Measurements from ENCODE around the gene OR2A14.
"Not testable (repeated sequence)": the region's sequence is repeated elsewhere in the genome, so short reads cannot be mapped to it uniquely, and the experiment has no call there.

OR2A14 gene

DNA sequence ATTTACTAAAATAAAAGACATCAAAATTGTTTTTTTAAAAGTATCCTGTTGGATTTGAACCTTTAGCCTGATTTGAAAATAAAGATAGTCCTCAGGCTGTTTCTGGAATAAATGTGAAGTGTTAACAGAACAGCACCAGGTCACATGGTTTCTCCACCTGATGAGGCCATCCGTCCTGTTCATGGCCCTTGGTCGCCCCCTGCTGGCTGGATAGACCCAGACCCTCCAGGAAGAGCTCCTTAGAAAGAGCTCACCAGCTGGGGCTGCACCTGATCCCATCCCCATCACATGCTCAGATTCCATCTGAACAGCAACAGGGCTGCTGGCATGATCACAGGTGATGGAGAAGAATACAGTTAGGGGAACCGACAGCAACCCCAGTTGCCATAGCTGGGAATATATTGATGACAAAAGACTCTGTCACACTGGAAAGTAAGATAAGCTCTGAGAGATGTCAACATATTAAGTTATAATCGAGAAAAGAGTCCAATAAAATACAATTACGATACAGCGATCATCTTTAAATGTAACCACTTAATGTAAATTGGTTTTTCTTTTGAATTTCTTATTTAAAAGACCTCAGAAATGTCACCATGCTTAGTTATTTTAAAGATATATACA, 4.8 kb downstream of the OR2A14 start:
- peak; percentile 35 for DNase-seq (ENCODE audit: low read depth)
- TF ChIP-seq, protein P1, sequence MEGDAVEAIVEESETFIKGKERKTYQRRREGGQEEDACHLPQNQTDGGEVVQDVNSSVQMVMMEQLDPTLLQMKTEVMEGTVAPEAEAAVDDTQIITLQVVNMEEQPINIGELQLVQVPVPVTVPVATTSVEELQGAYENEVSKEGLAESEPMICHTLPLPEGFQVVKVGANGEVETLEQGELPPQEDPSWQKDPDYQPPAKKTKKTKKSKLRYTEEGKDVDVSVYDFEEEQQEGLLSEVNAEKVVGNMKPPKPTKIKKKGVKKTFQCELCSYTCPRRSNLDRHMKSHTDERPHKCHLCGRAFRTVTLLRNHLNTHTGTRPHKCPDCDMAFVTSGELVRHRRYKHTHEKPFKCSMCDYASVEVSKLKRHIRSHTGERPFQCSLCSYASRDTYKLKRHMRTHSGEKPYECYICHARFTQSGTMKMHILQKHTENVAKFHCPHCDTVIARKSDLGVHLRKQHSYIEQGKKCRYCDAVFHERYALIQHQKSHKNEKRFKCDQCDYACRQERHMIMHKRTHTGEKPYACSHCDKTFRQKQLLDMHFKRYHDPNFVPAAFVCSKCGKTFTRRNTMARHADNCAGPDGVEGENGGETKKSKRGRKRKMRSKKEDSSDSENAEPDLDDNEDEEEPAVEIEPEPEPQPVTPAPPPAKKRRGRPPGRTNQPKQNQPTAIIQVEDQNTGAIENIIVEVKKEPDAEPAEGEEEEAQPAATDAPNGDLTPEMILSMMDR (conservative IDR thresholded peaks at IDR 0.05; ENCODE audit: low read depth, low read length), result peak; percentile 91
- no peak overlapping the region for H3K4me3 ChIP-seq (ENCODE audit: low read length)

DNA sequence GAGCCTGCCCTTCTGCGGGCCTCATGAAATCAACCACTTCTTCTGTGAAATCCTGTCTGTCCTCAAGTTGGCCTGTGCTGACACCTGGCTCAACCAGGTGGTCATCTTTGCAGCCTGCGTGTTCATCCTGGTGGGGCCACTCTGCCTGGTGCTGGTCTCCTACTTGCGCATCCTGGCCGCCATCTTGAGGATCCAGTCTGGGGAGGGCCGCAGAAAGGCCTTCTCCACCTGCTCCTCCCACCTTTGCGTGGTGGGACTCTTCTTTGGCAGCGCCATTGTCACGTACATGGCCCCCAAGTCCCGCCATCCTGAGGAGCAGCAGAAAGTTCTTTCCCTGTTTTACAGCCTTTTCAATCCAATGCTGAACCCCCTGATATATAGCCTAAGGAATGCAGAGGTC, 6.6 kb downstream of the OR2A14 start:
- not testable (repeated sequence) for DNase-seq (ENCODE audit: low read depth); H3K4me3 ChIP-seq (ENCODE audit: low read length)

DNA sequence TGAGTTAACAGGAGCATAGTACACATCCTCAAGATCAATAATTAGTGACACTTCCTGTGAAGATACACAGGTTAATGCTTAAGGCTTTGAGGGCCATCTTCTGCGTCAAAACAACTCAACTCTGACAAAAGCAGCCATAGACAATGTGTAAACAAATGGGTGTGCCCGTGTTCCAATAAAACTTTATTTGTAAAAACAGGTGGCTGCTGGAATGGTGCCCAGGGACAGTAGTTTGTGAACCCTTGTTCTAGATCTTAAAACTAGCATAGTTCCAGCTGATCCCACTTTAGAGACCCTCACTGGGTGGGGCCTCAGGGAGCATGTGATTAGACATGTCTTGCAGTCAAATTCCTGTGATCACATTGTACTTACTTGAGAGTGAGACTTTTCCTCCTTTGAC, 7.8 kb downstream of the OR2A14 start:
- H3K4me3 ChIP-seq (ENCODE audit: low read length), result no peak overlapping the region
- TF ChIP-seq, protein P1 (conservative IDR thresholded peaks at IDR 0.05; ENCODE audit: low read depth, low read length), result no peak
- DNase-seq (ENCODE audit: low read depth), result no peak

DNA sequence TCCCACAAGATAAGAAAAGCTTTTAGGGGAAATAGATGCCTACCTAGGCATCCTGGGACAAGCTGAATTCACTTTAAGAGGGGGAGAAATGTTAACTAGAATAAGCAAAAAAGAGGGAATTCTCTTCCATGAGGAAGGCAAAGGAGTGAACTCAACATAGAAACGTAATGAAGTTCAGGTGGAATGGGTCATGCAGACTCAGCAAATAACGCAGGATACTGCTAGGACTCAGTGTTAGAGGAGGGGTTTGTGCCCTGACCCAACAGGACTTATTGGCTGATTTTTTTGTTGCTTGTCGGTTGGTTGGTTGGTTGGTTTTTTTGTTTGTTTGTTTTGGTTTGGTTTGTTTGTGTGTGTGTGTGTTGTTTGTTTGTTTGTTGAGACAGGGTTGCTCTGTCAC, 9.3 kb downstream of the OR2A14 start:
- TF ChIP-seq, protein P1 (conservative IDR thresholded peaks at IDR 0.05; ENCODE audit: low read depth, low read length), result no peak
- no peak for DNase-seq (ENCODE audit: low read depth)

DNA sequence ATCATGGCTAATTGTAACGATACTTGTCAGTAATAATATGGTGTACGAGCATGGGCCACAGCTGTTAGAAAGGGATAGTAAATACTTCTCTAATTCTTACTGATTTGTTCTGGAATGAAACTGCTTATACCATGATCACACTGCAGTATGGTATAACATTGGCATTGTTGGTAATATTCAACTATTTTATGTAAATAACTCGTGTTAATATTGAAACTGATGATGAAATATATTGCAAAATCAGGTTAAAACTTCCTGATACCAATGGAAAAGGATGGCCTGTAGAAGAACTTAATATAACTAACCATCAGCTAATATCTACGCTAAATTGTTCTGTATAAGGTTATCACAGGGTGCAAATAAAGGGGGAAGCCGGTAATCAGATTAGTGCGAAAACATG, 10.3 kb downstream of the OR2A14 start:
- TF ChIP-seq, protein P1 (conservative IDR thresholded peaks at IDR 0.05; ENCODE audit: low read depth, low read length), result no peak
- no peak overlapping the region for H3K4me3 ChIP-seq (ENCODE audit: low read length)
- DNase-seq (ENCODE audit: low read depth), result no peak

More for the DNA sequence above, 9.3 kb downstream of the OR2A14 start:
- H3K4me3 ChIP-seq (ENCODE audit: low read length), result no peak overlapping the region

DNA sequence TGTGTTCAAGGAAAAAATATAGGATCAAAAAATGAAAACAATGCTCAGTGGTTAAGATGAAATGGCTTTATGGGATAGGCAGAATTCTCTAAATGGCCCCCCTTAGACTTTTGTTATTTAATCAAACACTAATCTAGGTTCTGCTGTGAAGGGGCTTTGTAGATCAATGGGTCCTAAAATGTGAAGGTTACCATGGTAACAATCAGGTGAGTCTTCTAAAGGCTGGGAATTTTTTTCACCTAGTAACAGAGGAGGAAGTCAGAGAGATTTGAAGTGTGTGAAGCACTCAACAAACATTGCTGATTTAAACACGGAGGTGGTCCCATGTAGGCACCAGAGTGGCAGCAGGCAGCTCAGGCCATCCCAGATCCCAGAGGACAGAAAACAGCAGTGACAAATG, 11.1 kb downstream of the OR2A14 start:
- TF ChIP-seq, protein P1 (conservative IDR thresholded peaks at IDR 0.05; ENCODE audit: low read depth, low read length), result no peak
- H3K4me3 ChIP-seq (ENCODE audit: low read length), result no peak overlapping the region

DNA sequence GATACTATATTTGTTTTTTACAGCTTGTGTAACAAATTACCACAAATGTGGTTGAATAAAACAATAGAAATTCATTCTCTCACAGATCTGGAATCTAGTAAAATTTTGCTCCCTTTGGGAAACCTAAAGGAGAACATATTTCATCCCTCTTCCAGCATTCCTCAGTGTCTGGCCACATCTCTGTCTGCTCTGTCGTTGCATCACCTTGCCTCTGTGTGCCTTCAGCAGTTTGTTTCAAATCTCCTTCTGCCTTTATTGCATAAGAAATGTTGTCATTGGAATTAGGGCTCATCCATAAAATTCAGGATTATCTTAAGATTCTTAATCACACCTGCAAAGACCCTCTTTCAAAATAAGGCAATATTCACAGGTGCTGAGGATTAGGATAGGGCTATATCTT, 14.5 kb downstream of the OR2A14 start:
- TF ChIP-seq, protein P1 (conservative IDR thresholded peaks at IDR 0.05; ENCODE audit: low read depth, low read length), result no peak
- no peak overlapping the region for H3K4me3 ChIP-seq (ENCODE audit: low read length)
- DNase-seq (ENCODE audit: low read depth), result no peak

More for the DNA sequence above, 11.1 kb downstream of the OR2A14 start:
- DNase-seq (ENCODE audit: low read depth), result no peak

Measured in retinal pigment epithelial cell (primary cell).